Testis (tissue), 3 donors: ENCODE data around the gene COMMD2. TPM values are rescaled to one million over a fixed set of nuclear protein-coding genes. Genes with fewer than 3 reads are reported as not detected.

Source experiments
- DNase-seq: peaks from one replicate; pipeline ENCODE4 v3.0.0-alpha.2; 2019
- H3K27ac ChIP-seq, 2 donors: fragments of 200-600 bp; sonication (generic); one replicate each; pipeline ENCODE4 v1.5.1; 2019
- H3K27me3 ChIP-seq: fragments of 200-600 bp; sonication (generic); one replicate; pipeline ENCODE4 v1.5.1; 2019
- H3K36me3 ChIP-seq: fragments of 200-600 bp; sonication (generic); one replicate; pipeline ENCODE4 v1.5.1; 2017; ENCODE audit warnings: low read depth; ENCODE audit errors: missing control alignments
- H3K4me1 ChIP-seq: fragments of 200-600 bp; sonication (generic); one replicate; pipeline ENCODE4 v1.5.1; 2019
- H3K4me3 ChIP-seq, 2 donors: fragments of 200-600 bp; sonication (generic); one replicate each; pipeline ENCODE4 v1.5.1; 2017 to 2019
- H3K9me3 ChIP-seq: fragments of 200-600 bp; sonication (generic); one replicate; pipeline ENCODE4 v1.5.1; 2017
- POLR2A ChIP-seq: fragments of 450-650 bp; IDR thresholded peaks from one replicate; pipeline ENCODE4 v1.6.1; 2017; ENCODE audit warnings: antibody characterized with exemption, mild to moderate bottlenecking, moderate library complexity
- WGBS, 2 donors: methylation state at CpG; one replicate each; pipeline ENCODE4 v1.1.5; 2018; 5-methylcytosine and 5-hydroxymethylcytosine counted together
- intact Hi-C: fragments of 100-400 bp; cut with DNase I; formaldehyde crosslinking; loops from one replicate; pipeline ENCODE4 v1.15.1; 2023; ENCODE audit warnings: low total_unique reads
- polyA plus RNA-seq: library from polyadenylated mRNA; stranded (reverse); fragments of 350-450 nt; fragmentation: Illumina TruSeq; extraction: RNeasy Lipid Tissue Mini Kit (QIAGEN cat#74804); gene quantifications from one replicate; pipeline ENCODE4 v1.2.3, GENCODE V29; 2014; ENCODE audit warnings: low read depth, low replicate concordance; ENCODE audit not compliant: insufficient read depth
- small RNA-seq, 2 donors: library from RNA; depleted of rRNA; stranded (forward); fragments of <200 nt; gene quantifications; one replicate each; pipeline ENCODE3, GENCODE V24; 2016
- total RNA-seq, 2 donors: library from RNA; depleted of rRNA; stranded (reverse); fragments of >200 nt; gene quantifications; one replicate each; pipeline ENCODE4 v1.2.3, GENCODE V29; 2016
- TF ChIP-seq, protein P1 (sequence below), 3 experiments: fragments of 450-650 bp in 2 of 3; fragments of 200-600 bp in 1 of 3; sonication (generic) in 1 of 3; IDR thresholded peaks; one replicate each; pipeline ENCODE4 v1.5.1; 2016 to 2019; ENCODE audit warnings: antibody characterized with exemption in 3 of 3, mild to moderate bottlenecking in 2 of 3, moderate library complexity in 1 of 3

The COMMD2 gene
- total and polyA plus RNA-seq, 3 donors from 2014 or later = 19.9 to 27.7 (median 21.8) TPM

DNA sequence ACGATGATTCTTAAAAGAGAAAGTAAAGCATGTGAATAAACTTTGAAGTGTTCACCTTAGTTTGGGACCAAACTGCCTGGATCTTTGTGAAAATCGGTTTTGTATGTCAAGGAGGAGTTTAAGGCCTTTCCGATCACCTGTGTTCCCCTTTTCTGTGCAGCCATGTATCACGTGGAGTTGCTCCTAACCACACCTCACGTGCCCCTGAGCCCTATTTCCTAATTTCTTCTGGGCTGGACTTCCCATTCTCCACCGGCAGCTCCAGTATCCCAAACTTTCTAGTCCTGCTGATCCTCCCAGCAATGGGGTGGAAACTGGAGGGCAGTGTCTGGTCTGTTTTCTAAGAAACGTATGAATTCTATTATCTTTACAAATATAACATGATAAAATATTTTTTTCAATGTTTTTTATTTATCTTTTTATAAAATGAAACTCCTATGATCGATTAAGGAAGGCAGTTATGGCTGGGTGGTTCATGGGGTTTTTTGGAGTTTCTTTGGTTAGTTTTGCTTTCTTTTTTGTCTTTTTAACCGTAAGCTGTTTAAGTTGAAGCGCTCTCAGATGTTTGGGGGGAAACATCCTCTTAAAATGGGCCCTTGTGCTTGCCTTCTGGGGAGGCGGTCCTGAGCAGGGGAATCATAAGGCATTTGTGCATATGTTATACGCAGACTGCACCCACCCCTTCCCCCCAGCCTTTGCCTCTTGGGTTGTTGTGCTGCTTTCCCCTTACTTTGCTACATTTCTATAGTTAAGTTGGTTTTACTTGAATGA is 50.9 kb downstream of the COMMD2 start:
- Histone ChIP-seq H3K4me3 (no peak overlapping the region), H3K4me1 (no peaks in the 10 kb centered on the region), H3K27ac (no peak overlapping the region), H3K9me3 (no peaks in the 10 kb centered on the region), H3K27me3 (no peaks in the 10 kb centered on the region), H3K36me3 (no peaks in the 10 kb centered on the region)
- DNase-seq = no peak
- 87 to 89% methylated on average over 12 of the region's 12 CpGs for WGBS, 2 donors
- no peak for TF ChIP-seq POLR2A
- TF ChIP-seq, protein P1, sequence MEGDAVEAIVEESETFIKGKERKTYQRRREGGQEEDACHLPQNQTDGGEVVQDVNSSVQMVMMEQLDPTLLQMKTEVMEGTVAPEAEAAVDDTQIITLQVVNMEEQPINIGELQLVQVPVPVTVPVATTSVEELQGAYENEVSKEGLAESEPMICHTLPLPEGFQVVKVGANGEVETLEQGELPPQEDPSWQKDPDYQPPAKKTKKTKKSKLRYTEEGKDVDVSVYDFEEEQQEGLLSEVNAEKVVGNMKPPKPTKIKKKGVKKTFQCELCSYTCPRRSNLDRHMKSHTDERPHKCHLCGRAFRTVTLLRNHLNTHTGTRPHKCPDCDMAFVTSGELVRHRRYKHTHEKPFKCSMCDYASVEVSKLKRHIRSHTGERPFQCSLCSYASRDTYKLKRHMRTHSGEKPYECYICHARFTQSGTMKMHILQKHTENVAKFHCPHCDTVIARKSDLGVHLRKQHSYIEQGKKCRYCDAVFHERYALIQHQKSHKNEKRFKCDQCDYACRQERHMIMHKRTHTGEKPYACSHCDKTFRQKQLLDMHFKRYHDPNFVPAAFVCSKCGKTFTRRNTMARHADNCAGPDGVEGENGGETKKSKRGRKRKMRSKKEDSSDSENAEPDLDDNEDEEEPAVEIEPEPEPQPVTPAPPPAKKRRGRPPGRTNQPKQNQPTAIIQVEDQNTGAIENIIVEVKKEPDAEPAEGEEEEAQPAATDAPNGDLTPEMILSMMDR (IDR thresholded peaks at IDR 0.05) = no peak
- intact Hi-C loops = no loop called here

Small RNAs within 50 kb of the gene (small RNA-seq; reads per million reads assigned to genes)
- gene RNU6-507P = 0 reads per million in 2 donors

Other genes starting within 250 kb of the COMMD2 start
- gene WWTR1, start 94.5 kb downstream of the COMMD2 start, total RNA-seq = 10 to 100 TPM; 46.5 to 47.0 TPM
- 19.4 TPM for gene WWTR1, start 94.5 kb downstream of the COMMD2 start, polyA plus RNA-seq
- gene ANKUB1, start 40.1 kb upstream of the COMMD2 start, total RNA-seq = 1 to 10 TPM in 1 of 2 donors, under 1 TPM in 1; 0.56 to 3.3 TPM
- 2.5 TPM for gene ANKUB1, start 40.1 kb upstream of the COMMD2 start, polyA plus RNA-seq
- 10 to 100 TPM; 81.8 to 85.0 TPM for gene RNF13, start 60.7 kb upstream of the COMMD2 start, total RNA-seq
- 41.7 TPM for gene RNF13, start 60.7 kb upstream of the COMMD2 start, polyA plus RNA-seq
- 10 to 100 TPM; 54.3 to 69.1 TPM for gene PFN2, start 218.4 kb upstream of the COMMD2 start, total RNA-seq
- 63.8 TPM for gene PFN2, start 218.4 kb upstream of the COMMD2 start, polyA plus RNA-seq